GM19240 (cell line): Measurements from ENCODE around the gene HACD2.

ENCODE experiments used
- DNase-seq: peaks from one replicate; pipeline ENCODE4 v3.0.0; 2011; ENCODE audit warnings: low spot score; ENCODE audit not compliant: insufficient read length

Gene HACD2

GRCh38 chr3:123571973-123572365 is 12.9 kb downstream of the HACD2 start:
- no peak for DNase-seq

- no peak for DNase-seq
Measured at GRCh38 chr3:123571264-123571972, 13.4 kb downstream of the HACD2 start.

GRCh38 chr3:123568875-123569274 is 16.0 kb downstream of the HACD2 start:
- no peak for DNase-seq

- DNase-seq = no peak
Measured at GRCh38 chr3:123568034-123568433, 16.8 kb downstream of the HACD2 start.

GRCh38 chr3:123564056-123564455 is 20.8 kb downstream of the HACD2 start:
- no peak for DNase-seq

- DNase-seq = no peak
Measured at GRCh38 chr3:123562547-123562946, 22.3 kb downstream of the HACD2 start.

GRCh38 chr3:123561188-123561587 is 23.7 kb downstream of the HACD2 start:
- DNase-seq = no peak

GRCh38 chr3:123559040-123559861 is 25.6 kb downstream of the HACD2 start:
- DNase-seq = no peak

GRCh38 chr3:123553536-123553935 is 31.3 kb downstream of the HACD2 start:
- no peak for DNase-seq

- no peak for DNase-seq
Measured at GRCh38 chr3:123552768-123553167, 32.1 kb downstream of the HACD2 start.

GRCh38 chr3:123552095-123552714 is 32.6 kb downstream of the HACD2 start:
- DNase-seq = no peak

GRCh38 chr3:123547881-123548519 is 36.9 kb downstream of the HACD2 start:
- no peak for DNase-seq

GRCh38 chr3:123546133-123546755 is 38.6 kb downstream of the HACD2 start:
- no peak for DNase-seq

GRCh38 chr3:123543950-123544349 is 40.9 kb downstream of the HACD2 start:
- DNase-seq = no peak

- no peak for DNase-seq
Measured at GRCh38 chr3:123540285-123540684, 44.6 kb downstream of the HACD2 start.

GRCh38 chr3:123536153-123536895 is 48.5 kb downstream of the HACD2 start:
- DNase-seq = no peak

GRCh38 chr3:123535580-123535979 is 49.3 kb downstream of the HACD2 start:
- DNase-seq = no peak

GRCh38 chr3:123534264-123534663 is 50.6 kb downstream of the HACD2 start:
- no peak for DNase-seq

- DNase-seq = no peak
Measured at GRCh38 chr3:123533554-123534159, 51.2 kb downstream of the HACD2 start.

- DNase-seq = no peak
Measured at GRCh38 chr3:123528130-123528529, 56.7 kb downstream of the HACD2 start.
